Activated CD4-positive, alpha-beta T cell treated with anti-CD3 and anti-CD28 coated beads for 1 hour (primary cell): ENCODE data around the gene USP17L20.
"Not testable (repeated sequence)": the region's sequence is repeated elsewhere in the genome, so short reads cannot be mapped to it uniquely, and the experiment has no call there.

Experiments used
- DNase-seq: peaks from one replicate; pipeline ENCODE4 v3.0.0-alpha.2; 2020

USP17L20 gene

GRCh38 chr4:9257824-9258223 lies at the start of gene USP17L20:
USP17L20 (plus strand) TSS chr4:9258124; CDS start chr4:9258124, 0 bp downstream.
- not testable (repeated sequence) for DNase-seq

GRCh38 chr4:9210357-9210756 lies 47.6 kb upstream of the USP17L20 start, which contains the start of gene USP17L10:
USP17L10 (plus strand) TSS chr4:9210657; CDS start chr4:9210657, 0 bp downstream.
- DNase-seq, result not testable (repeated sequence)

GRCh38 chr4:9214701-9215100 lies 43.2 kb upstream of the USP17L20 start:
- not testable (repeated sequence) for DNase-seq

DNA sequence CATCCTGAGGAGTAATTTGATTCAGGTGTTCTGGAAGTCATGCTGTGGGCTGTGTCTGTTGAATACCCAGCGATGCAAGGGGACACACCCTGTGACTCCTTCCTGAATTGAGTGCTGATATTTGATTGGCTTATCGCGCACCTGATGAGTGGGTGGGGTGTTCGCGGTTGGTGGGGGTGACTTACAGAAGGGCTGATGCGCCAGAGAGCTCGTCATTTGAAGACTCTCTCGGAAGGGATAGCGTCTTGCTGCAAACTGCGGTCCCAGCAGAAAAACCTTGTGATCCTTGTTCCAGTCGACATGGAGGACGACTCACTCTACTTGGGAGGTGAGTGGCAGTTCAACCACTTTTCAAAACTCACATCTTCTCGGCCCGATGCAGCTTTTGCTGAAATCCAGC lies 42.8 kb upstream of the USP17L20 start, which contains the start of gene USP17L11:
Gene USP17L11 (plus strand): TSS at position 301 of the 400 bp plus-strand sequence. CDS start 0 bp downstream, at position 301.
- not testable (repeated sequence) for DNase-seq

DNA sequence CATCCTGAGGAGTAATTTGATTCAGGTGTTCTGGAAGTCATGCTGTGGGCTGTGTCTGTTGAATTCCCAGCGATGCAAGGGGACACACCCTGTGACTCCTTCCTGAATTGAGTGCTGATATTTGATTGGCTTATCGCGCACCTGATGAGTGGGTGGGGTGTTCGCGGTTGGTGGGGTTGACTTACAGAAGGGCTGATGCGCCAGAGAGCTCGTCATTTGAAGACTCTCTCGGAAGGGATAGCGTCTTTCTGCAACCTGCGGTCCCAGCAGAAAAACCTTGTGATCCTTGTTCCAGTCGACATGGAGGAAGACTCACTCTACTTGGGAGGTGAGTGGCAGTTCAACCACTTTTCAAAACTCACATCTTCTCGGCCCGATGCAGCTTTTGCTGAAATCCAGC lies 38.1 kb upstream of the USP17L20 start, which contains the start of gene USP17L12:
Gene USP17L12 (plus strand): TSS at position 301 of the 400 bp plus-strand sequence. CDS start 0 bp downstream, at position 301.
- not testable (repeated sequence) for DNase-seq

DNA sequence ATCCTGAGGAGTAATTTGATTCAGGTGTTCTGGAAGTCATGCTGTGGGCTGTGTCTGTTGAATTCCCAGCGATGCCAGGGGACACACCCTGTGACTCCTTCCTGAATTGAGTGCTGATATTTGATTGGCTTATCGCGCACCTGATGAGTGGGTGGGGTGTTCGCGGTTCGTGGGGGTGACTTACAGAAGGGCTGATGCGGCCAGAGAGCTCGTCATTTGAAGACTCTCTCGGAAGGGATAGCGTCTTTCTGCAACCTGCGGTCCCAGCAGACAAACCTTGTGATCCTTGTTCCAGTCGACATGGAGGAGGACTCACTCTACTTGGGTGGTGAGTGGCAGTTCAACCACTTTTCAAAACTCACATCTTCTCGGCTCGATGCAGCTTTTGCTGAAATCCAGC lies 33.3 kb upstream of the USP17L20 start, which contains the start of gene USP17L13:
Gene USP17L13 (plus strand): TSS at position 301 of the 400 bp plus-strand sequence. CDS start 0 bp downstream, at position 301.
- not testable (repeated sequence) for DNase-seq

- DNase-seq, result peak; percentile 5
These were observed 27.7 kb upstream of the USP17L20 start for GRCh38 chr4:9230249-9230648.

GRCh38 chr4:9234085-9234484 lies 23.8 kb upstream of the USP17L20 start, which contains the start of gene USP17L15:
USP17L15 (plus strand) TSS chr4:9234385; CDS start chr4:9234385, 0 bp downstream.
- not testable (repeated sequence) for DNase-seq

- not testable (repeated sequence) for DNase-seq
These were observed 19.5 kb upstream of the USP17L20 start for GRCh38 chr4:9238461-9238860.

DNA sequence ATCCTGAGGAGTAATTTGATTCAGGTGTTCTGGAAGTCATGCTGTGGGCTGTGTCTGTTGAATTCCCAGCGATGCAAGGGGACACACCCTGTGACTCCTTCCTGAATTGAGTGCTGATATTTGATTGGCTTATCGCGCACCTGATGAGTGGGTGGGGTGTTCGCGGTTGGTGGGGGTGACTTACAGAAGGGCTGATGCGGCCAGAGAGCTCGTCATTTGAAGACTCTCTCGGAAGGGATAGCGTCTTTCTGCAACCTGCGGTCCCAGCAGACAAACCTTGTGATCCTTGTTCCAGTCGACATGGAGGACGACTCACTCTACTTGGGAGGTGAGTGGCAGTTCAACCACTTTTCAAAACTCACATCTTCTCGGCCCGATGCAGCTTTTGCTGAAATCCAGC lies 14.3 kb upstream of the USP17L20 start, which contains the start of gene USP17L17:
Gene USP17L17 (plus strand): TSS at position 301 of the 400 bp plus-strand sequence. CDS start 0 bp downstream, at position 301.
- not testable (repeated sequence) for DNase-seq

- peak; percentile 7 for DNase-seq
These were observed 9.8 kb upstream of the USP17L20 start, which contains the start of gene USP17L18 for GRCh38 chr4:9247953-9248680. USP17L18 (plus strand) TSS chr4:9248630; CDS start chr4:9248630, 0 bp downstream.

GRCh38 chr4:9253078-9253477 lies 4.8 kb upstream of the USP17L20 start, which contains the start of gene USP17L19:
USP17L19 (plus strand) TSS chr4:9253378; CDS start chr4:9253378, 0 bp downstream.
- DNase-seq, result not testable (repeated sequence)

DNA sequence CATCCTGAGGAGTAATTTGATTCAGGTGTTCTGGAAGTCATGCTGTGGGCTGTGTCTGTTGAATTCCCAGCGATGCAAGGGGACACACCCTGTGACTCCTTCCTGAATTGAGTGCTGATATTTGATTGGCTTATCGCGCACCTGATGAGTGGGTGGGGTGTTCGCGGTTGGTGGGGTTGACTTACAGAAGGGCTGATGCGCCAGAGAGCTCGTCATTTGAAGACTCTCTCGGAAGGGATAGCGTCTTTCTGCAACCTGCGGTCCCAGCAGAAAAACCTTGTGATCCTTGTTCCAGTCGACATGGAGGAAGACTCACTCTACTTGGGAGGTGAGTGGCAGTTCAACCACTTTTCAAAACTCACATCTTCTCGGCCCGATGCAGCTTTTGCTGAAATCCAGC lies 4.6 kb downstream of the USP17L20 start, which contains the start of gene USP17L21:
Gene USP17L21 (plus strand): TSS at position 301 of the 400 bp plus-strand sequence. CDS start 0 bp downstream, at position 301.
- DNase-seq, result not testable (repeated sequence)

- not testable (repeated sequence) for DNase-seq
These were observed 9.4 kb downstream of the USP17L20 start, which contains the start of gene USP17L22 for GRCh38 chr4:9267319-9267718. USP17L22 (plus strand) TSS chr4:9267619; CDS start chr4:9267619, 0 bp downstream.

- peak; percentile 25 for DNase-seq
These were observed 13.8 kb downstream of the USP17L20 start for GRCh38 chr4:9271719-9272118.
